KOPT-K1 (cell line): ENCODE results near the gene PCGF3.

ENCODE experiments used
- H3K27ac ChIP-seq: fragments of 200-600 bp; sonication (generic); 2 replicates; pipeline ENCODE4 v1.5.1; 2016; ENCODE audit warnings: antibody characterized with exemption, mild to moderate bottlenecking, low read depth, low read length; ENCODE audit not compliant: poor library complexity, severe bottlenecking
- H3K36me3 ChIP-seq: fragments of 200-600 bp; sonication (generic); 2 replicates; pipeline ENCODE4 v1.5.1; 2017; ENCODE audit warnings: antibody characterized with exemption, mild to moderate bottlenecking, low read length, moderate library complexity; ENCODE audit not compliant: insufficient read depth
- H3K9me3 ChIP-seq: fragments of 200-600 bp; sonication (generic); 2 replicates; pipeline ENCODE4 v1.5.1; 2017; ENCODE audit warnings: antibody characterized with exemption, low read length, mild to moderate bottlenecking; ENCODE audit not compliant: insufficient read depth, poor library complexity, severe bottlenecking

Gene PCGF3

GRCh38 chr4:705278-706082 is at the start of gene PCGF3:
TSS of gene PCGF3 (plus strand) at chr4:705832. CDS start at chr4:733681, 27,849 bp downstream.
- no peaks in the 10 kb centered on the region for H3K9me3 ChIP-seq
- peak within 1 kb of the TSS; percentile 94 for H3K27ac ChIP-seq
- peaks cover 24% of the 10 kb centered on the region for H3K36me3 ChIP-seq

- H3K36me3 ChIP-seq, result peaks cover 25% of the 10 kb centered on the region; the same call in 1 of the 2 replicates
- H3K27ac ChIP-seq, result no peak overlapping the region
- H3K9me3 ChIP-seq, result no peaks in the 10 kb centered on the region
Measured at GRCh38 chr4:656436-657337, 48.9 kb upstream of the PCGF3 start.

GRCh38 chr4:657338-657833 is 48.2 kb upstream of the PCGF3 start:
- Histone ChIP-seq H3K9me3 (no peaks in the 10 kb centered on the region), H3K27ac (no peak overlapping the region), H3K36me3 (peaks cover 32% of the 10 kb centered on the region; the same call in 1 of the 2 replicates)

GRCh38 chr4:657834-658667 is 47.6 kb upstream of the PCGF3 start:
- H3K9me3 ChIP-seq, result no peaks in the 10 kb centered on the region
- H3K27ac ChIP-seq, result no peak overlapping the region
- H3K36me3 ChIP-seq, result peaks cover 34% of the 10 kb centered on the region; the same call in 1 of the 2 replicates

GRCh38 chr4:658681-659667 is 46.7 kb upstream of the PCGF3 start:
- H3K36me3 ChIP-seq, result peaks cover 34% of the 10 kb centered on the region; the same call in 1 of the 2 replicates
- H3K9me3 ChIP-seq, result no peaks in the 10 kb centered on the region
- no peak overlapping the region for H3K27ac ChIP-seq

GRCh38 chr4:659851-660250 is 45.8 kb upstream of the PCGF3 start:
- Histone ChIP-seq H3K36me3 (peaks cover 34% of the 10 kb centered on the region; the same call in 1 of the 2 replicates), H3K9me3 (no peaks in the 10 kb centered on the region), H3K27ac (no peak overlapping the region)

- H3K27ac ChIP-seq, result no peak overlapping the region
- H3K9me3 ChIP-seq, result no peaks in the 10 kb centered on the region
- H3K36me3 ChIP-seq, result peaks cover 34% of the 10 kb centered on the region; the same call in 1 of the 2 replicates
Measured at GRCh38 chr4:660401-660800, 45.2 kb upstream of the PCGF3 start.

- Histone ChIP-seq H3K9me3 (no peaks in the 10 kb centered on the region), H3K27ac (no peak overlapping the region), H3K36me3 (peaks cover 34% of the 10 kb centered on the region; the same call in 1 of the 2 replicates)
Measured at GRCh38 chr4:661231-661630, 44.4 kb upstream of the PCGF3 start.

- Histone ChIP-seq H3K9me3 (no peaks in the 10 kb centered on the region), H3K36me3 (peaks cover 34% of the 10 kb centered on the region; the same call in 1 of the 2 replicates)
Measured at GRCh38 chr4:661881-662761, 43.5 kb upstream of the PCGF3 start.

GRCh38 chr4:663046-663437 is 42.6 kb upstream of the PCGF3 start:
- H3K36me3 ChIP-seq, result peaks cover 34% of the 10 kb centered on the region; the same call in 1 of the 2 replicates
- peak overlapping the region; percentile 89 for H3K27ac ChIP-seq
- H3K9me3 ChIP-seq, result no peaks in the 10 kb centered on the region

More at GRCh38 chr4:661881-662761, 43.5 kb upstream of the PCGF3 start:
- H3K27ac ChIP-seq, result no peak overlapping the region

- peak overlapping the region; percentile 89 for H3K27ac ChIP-seq
- peaks cover 34% of the 10 kb centered on the region; the same call in 1 of the 2 replicates for H3K36me3 ChIP-seq
Measured at GRCh38 chr4:663438-664428, 41.9 kb upstream of the PCGF3 start.

More at GRCh38 chr4:663438-664428, 41.9 kb upstream of the PCGF3 start:
- H3K9me3 ChIP-seq, result no peaks in the 10 kb centered on the region
